ENCODE results near the gene HERC6.
"Not testable (repeated sequence)": the region's sequence is repeated elsewhere in the genome, so short reads cannot be mapped to it uniquely, and the experiment has no call there.

Gene HERC6

DNA sequence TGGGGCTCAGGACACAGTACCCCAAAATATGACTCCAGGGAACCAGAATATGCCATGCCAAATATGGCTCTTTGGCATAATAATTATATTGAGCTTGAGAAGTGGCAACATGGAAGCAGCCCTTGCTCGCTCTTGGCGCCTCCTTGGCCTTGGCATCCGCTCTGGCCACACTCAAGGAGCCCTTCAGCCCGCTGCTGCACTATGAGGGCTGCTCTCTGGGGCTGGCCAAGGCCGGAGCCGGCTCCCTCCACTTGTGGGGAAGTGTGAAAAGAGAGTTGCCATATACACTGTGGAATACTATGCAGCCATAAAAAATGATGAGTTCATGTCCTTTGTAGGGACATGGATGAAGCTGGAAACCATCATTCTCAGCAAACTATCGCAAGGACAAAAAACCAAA is 18.4 kb upstream of the HERC6 start:
- TF ChIP-seq ZNF624 (tag by site-specific recombination; IDR thresholded peaks at IDR 0.05): no peak
- TF ChIP-seq, protein P1, sequence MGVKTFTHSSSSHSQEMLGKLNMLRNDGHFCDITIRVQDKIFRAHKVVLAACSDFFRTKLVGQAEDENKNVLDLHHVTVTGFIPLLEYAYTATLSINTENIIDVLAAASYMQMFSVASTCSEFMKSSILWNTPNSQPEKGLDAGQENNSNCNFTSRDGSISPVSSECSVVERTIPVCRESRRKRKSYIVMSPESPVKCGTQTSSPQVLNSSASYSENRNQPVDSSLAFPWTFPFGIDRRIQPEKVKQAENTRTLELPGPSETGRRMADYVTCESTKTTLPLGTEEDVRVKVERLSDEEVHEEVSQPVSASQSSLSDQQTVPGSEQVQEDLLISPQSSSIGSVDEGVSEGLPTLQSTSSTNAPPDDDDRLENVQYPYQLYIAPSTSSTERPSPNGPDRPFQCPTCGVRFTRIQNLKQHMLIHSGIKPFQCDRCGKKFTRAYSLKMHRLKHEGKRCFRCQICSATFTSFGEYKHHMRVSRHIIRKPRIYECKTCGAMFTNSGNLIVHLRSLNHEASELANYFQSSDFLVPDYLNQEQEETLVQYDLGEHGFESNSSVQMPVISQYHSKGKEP (tag by site-specific recombination; IDR thresholded peaks at IDR 0.05): no peak
- TF ChIP-seq ZNF146 (tag by site-specific recombination; IDR thresholded peaks at IDR 0.05): peak; percentile 74
- TF ChIP-seq, protein P2, sequence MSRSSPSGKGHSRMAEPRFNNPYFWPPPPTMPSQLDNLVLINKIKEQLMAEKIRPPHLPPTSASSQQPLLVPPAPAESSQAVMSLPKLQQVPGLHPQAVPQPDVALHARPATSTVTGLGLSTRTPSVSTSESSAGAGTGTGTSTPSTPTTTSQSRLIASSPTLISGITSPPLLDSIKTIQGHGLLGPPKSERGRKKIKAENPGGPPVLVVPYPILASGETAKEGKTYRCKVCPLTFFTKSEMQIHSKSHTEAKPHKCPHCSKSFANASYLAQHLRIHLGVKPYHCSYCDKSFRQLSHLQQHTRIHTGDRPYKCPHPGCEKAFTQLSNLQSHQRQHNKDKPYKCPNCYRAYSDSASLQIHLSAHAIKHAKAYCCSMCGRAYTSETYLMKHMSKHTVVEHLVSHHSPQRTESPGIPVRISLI (tag by site-specific recombination; IDR thresholded peaks at IDR 0.05): no peak
- TF ChIP-seq HOXC10 (CRISPR knock-in tag; IDR thresholded peaks at IDR 0.05): no peak
- TF ChIP-seq ZBTB20 (tag by site-specific recombination; IDR thresholded peaks at IDR 0.05): no peak
- Histone ChIP-seq H3K4me1 (ENCODE audit: control insufficient read depth, insufficient read depth, low read length) (no peaks in the 10 kb centered on the region), H3K9me3 (ENCODE audit: control insufficient read depth, insufficient read depth, low read depth, low read length) (no peaks in the 10 kb centered on the region), H3K27ac (ENCODE audit: extremely low read depth, low read depth, low read length) (no peak overlapping the region), H3K4me3 (ENCODE audit: low read depth, low read length) (no peak overlapping the region), H3K36me3 (ENCODE audit: control insufficient read depth in 2 of 2, insufficient read depth in 1 of 2, low read length in 2 of 2) (no peaks in the 10 kb centered on the region)
- ChIA-PET CTCF (no interaction called here), POLR2A (no interaction called here)

DNA sequence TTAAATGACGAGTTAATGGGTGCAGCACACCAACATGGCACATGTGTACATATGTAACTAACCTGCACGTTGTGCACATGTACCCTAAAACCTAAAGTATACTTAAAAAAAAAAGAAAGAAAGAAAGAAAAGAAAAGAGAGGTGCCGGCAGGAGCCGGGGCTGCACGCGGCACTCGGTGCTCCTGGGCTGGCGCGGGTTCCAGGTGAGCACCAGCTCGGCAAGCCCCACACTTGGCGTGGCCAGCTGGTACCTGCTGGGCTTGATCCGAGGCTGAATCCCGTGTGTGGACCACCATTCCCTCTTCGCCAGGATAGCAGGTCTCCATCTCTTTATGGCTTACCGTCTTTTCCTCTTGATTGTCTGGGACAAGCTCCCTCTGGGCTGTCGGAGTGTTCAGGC is 17.9 kb upstream of the HERC6 start:
- Histone ChIP-seq H3K9me3 (ENCODE audit: control insufficient read depth, insufficient read depth, low read depth, low read length) (no peaks in the 10 kb centered on the region), H3K27ac (ENCODE audit: extremely low read depth, low read depth, low read length) (no peak overlapping the region), H3K4me3 (ENCODE audit: low read depth, low read length) (no peak overlapping the region), H3K4me1 (ENCODE audit: control insufficient read depth, insufficient read depth, low read length) (no peaks in the 10 kb centered on the region), H3K36me3 (ENCODE audit: control insufficient read depth in 2 of 2, insufficient read depth in 1 of 2, low read length in 2 of 2) (no peaks in the 10 kb centered on the region)
- TF ChIP-seq, protein P3, sequence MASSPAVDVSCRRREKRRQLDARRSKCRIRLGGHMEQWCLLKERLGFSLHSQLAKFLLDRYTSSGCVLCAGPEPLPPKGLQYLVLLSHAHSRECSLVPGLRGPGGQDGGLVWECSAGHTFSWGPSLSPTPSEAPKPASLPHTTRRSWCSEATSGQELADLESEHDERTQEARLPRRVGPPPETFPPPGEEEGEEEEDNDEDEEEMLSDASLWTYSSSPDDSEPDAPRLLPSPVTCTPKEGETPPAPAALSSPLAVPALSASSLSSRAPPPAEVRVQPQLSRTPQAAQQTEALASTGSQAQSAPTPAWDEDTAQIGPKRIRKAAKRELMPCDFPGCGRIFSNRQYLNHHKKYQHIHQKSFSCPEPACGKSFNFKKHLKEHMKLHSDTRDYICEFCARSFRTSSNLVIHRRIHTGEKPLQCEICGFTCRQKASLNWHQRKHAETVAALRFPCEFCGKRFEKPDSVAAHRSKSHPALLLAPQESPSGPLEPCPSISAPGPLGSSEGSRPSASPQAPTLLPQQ (tag by site-specific recombination; IDR thresholded peaks at IDR 0.05): no peak
- TF ChIP-seq WT1 (tag by site-specific recombination; IDR thresholded peaks at IDR 0.05) (no peak), ZNF677 (tag by site-specific recombination; IDR thresholded peaks at IDR 0.05) (no peak), ZNF610 (tag by site-specific recombination; IDR thresholded peaks at IDR 0.05; ENCODE audit: borderline replicate concordance) (no peak)
- POLR2A ChIA-PET: no interaction called here
- CTCF ChIA-PET: no interaction called here

DNA sequence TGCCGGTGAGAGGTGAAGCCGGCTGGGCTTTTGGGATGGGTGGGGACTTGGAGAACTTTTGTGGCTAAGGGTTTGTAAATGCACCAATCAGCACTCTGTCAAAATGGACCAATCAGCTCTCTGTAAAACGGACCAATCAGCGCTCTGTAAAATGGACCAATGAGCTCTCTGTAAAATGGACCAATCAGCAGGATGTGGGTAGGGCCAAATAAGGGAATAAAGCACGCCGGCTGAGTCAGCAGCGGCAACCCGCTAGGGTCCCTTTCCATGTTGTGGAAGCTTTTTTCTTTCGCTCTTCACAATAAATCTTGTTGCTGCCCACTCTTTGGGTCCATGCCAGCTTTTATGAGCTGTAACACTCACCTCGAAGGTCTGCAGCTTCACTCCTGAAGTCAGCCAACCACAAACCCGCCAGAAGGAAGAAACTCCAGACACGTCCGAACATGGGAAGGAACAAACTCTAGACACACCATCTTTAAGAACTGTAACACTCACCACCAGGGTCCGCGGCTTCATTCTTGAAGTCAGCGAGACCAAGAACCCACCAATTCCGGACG is 17.4 kb upstream of the HERC6 start:
- H3K27ac ChIP-seq (ENCODE audit: extremely low read depth, low read depth, low read length); H3K4me1 ChIP-seq (ENCODE audit: control insufficient read depth, insufficient read depth, low read length); POLR2A ChIA-PET; CTCF ChIA-PET; H3K36me3 ChIP-seq (ENCODE audit: control insufficient read depth in 2 of 2, insufficient read depth in 1 of 2, low read length in 2 of 2); H3K4me3 ChIP-seq (ENCODE audit: low read depth, low read length); H3K9me3 ChIP-seq (ENCODE audit: control insufficient read depth, insufficient read depth, low read depth, low read length): not testable (repeated sequence)

DNA sequence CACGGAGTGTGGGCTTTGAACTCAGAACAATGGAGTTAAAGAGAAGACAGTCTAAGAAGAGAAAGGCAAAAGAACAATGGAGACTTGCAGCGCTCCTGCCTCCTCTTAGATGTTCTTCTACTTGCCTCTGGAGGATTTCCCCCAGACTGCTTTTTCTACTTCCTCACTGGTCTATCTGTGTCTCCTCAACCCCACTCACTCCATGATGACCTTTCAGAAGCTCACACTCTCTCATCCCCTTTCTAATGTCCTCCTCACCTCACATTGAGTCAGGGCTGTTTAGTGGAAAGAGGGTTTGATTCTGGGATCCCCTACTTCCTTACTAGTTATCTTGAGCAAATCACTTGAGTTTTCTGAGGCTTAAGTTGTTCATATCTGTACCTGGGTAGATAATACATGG is 12.2 kb upstream of the HERC6 start:
- no peaks in the 10 kb centered on the region for H3K36me3 ChIP-seq (ENCODE audit: control insufficient read depth in 2 of 2, insufficient read depth in 1 of 2, low read length in 2 of 2)
- TF ChIP-seq, protein P4, sequence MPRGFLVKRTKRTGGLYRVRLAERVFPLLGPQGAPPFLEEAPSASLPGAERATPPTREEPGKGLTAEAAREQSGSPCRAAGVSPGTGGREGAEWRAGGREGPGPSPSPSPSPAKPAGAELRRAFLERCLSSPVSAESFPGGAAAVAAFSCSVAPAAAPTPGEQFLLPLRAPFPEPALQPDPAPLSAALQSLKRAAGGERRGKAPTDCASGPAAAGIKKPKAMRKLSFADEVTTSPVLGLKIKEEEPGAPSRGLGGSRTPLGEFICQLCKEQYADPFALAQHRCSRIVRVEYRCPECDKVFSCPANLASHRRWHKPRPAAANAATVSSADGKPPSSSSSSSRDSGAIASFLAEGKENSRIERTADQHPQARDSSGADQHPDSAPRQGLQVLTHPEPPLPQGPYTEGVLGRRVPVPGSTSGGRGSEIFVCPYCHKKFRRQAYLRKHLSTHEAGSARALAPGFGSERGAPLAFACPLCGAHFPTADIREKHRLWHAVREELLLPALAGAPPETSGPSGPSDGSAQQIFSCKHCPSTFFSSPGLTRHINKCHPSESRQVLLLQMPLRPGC (tag by site-specific recombination; IDR thresholded peaks at IDR 0.05): no peak
- no peak for TF ChIP-seq ZNF223 (tag by site-specific recombination; IDR thresholded peaks at IDR 0.05)
- no peak for TF ChIP-seq KLF7 (tag by site-specific recombination; IDR thresholded peaks at IDR 0.05; ENCODE audit: borderline replicate concordance)
- no peak for TF ChIP-seq SP2 (tag by site-specific recombination; IDR thresholded peaks at IDR 0.05)
- TF ChIP-seq ZNF211 (tag by site-specific recombination; IDR thresholded peaks at IDR 0.05; ENCODE audit: low read depth): no peak
- TF ChIP-seq SCRT1 (tag by site-specific recombination; IDR thresholded peaks at IDR 0.05; ENCODE audit: borderline replicate concordance): no peak
- no peaks in the 10 kb centered on the region for H3K4me1 ChIP-seq (ENCODE audit: control insufficient read depth, insufficient read depth, low read length)
- H3K9me3 ChIP-seq (ENCODE audit: control insufficient read depth, insufficient read depth, low read depth, low read length): no peaks in the 10 kb centered on the region
- POLR2A ChIA-PET: no interaction called here
- H3K4me3 ChIP-seq (ENCODE audit: low read depth, low read length): no peak overlapping the region
- CTCF ChIA-PET: no interaction called here
- no peak overlapping the region for H3K27ac ChIP-seq (ENCODE audit: extremely low read depth, low read depth, low read length)

All from HEK293 (cell line).